ENCODE data around the gene TSHZ3.

Gene TSHZ3

DNA sequence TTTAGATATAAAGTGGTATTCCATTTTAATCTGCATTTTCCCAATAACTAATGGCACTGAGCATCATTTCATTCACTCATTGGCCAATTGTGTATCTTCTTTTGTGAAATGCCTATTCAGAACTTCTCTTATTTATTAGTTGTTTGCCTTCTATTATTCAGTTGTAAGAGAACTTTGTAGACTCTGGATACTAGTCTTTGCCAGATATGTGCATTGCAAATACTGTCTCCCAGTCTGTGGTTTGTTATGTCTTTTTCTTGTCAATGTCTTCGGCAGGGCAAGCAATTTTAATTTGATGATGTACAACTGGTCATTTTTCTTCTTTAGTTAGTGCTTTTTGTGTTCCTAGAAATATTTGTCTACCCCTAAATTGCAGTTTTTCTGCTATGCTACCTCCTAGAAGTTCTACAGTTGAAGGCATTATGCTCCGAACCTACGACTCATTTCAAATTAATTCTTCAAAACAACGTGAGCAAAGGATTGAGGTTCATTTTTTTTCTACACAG, 115.9 kb downstream of the TSHZ3 start:
- H3K27ac ChIP-seq = no peak overlapping the region
- no peak for TF ChIP-seq CTCF (conservative IDR thresholded peaks at IDR 0.05)

DNA sequence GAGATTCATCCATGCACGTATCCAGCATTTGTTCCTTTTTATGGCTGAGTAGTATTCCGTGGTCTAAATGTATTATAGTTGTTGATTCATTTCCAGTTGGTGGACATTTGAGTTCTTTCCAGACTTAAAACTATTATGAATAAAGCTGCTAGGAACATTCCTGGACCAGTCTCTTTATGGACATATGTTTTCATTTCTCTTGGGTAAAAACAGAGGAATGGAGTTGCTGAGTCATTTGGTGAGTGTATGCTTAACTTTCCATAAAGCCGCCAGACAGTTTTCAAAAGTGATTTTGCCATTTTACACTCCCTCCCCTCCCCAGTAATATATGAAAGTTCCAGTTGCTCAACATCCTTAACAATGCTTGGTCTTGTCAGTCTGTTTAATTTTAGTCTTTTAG, 116.4 kb downstream of the TSHZ3 start:
- H3K27ac ChIP-seq = no peak overlapping the region
- no peak for TF ChIP-seq CTCF (conservative IDR thresholded peaks at IDR 0.05)

DNA sequence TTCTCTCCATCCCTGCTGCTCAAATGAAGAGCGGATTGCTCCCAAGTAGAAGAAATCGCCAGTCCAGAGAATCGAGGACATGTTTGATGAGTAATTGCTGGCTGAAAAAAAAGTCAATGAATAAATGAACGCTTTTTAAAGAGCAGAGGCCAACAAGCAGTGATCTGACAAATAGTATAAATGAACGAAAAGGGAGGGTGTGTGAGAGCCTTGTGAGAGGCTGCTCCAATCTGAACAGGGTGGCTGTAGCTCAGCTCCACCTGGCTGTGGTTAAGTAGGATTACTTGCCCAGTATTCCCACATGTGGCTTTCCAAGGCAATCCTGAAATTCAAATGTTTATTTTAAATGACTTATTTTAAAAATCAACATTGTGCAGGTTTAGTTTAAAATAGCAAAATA, 117.1 kb downstream of the TSHZ3 start:
- peak; percentile 76 for TF ChIP-seq CTCF (conservative IDR thresholded peaks at IDR 0.05)

GRCh38 chr19:31231237-31231636, 118.0 kb downstream of the TSHZ3 start:
- no peak overlapping the region for H3K27ac ChIP-seq
- TF ChIP-seq CTCF (conservative IDR thresholded peaks at IDR 0.05) = no peak

More for the DNA sequence above, 117.1 kb downstream of the TSHZ3 start:
- no peak overlapping the region for H3K27ac ChIP-seq

DNA sequence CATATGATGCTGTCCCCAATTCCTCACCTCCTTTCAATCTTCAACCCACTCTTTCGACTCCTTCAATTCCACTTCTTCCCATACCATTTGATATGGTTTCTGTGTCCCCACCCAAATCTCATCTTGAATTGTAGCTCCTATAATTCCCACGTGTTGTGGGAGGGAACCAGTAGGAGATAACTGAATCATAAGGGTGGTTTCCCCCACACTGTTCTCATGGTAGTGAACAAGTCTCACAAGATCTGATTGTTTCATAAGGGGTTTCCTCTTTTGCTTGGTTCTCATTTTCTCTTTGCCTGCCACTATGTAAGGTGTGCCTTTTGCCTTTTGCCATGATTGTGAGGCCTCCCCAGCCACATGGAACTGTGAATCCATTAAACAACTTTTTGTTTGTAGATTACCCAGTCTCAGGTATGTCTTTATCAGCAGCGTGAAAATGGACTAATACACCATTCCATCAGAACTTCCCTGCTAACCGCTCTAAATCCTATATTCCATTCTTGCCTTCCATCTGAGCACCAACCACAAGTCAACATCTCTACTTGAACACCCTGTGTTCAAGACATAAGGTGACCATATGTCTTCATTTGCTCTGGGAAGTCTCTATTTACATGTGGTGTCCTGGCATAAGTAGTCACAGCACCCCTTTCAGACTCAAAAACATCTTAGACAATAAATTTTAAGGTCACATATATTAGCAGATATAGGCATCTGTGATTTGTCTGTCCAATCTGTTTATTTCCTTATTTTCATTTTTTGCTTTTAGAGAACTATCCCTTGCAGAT, 122.9 kb downstream of the TSHZ3 start:
- H3K27ac ChIP-seq = no peak overlapping the region
- no peak for TF ChIP-seq CTCF (conservative IDR thresholded peaks at IDR 0.05)
